Measurements from ENCODE around the gene SLC6A6.

The SLC6A6 gene

GRCh38 chr3:14455571-14456317, 53.3 kb downstream of the SLC6A6 start:
- no peaks in the 10 kb centered on the region for H3K9me2 ChIP-seq (replicated peaks; ENCODE audit: insufficient read depth, low read length)
- H3K36me3 ChIP-seq (ENCODE audit: low read length), result no peaks in the 10 kb centered on the region
- no peaks in the 10 kb centered on the region for H3K79me2 ChIP-seq (ENCODE audit: insufficient read depth, low read length)
- H3K27ac ChIP-seq (ENCODE audit: low read depth, low read length), result no peak overlapping the region
- H3K4me2 ChIP-seq (ENCODE audit: low read depth, low read length, poor library complexity, severe bottlenecking), result no peak overlapping the region
- no peak overlapping the region for H3K4me3 ChIP-seq (ENCODE audit: insufficient read depth, low read length, poor library complexity, severe bottlenecking)
- TF ChIP-seq EZH2phosphoT487 (conservative IDR thresholded peaks at IDR 0.05; ENCODE audit: low read length), result no peak
- no peak for TF ChIP-seq CTCF (IDR thresholded peaks at IDR 0.05; ENCODE audit: insufficient read depth, low read length, poor library complexity, severe bottlenecking)
- no peaks in the 10 kb centered on the region for H3F3A ChIP-seq (ENCODE audit: insufficient read depth)
- no peaks in the 10 kb centered on the region for H4K20me1 ChIP-seq (ENCODE audit: low read depth, low read length)
- H2AFZ ChIP-seq (ENCODE audit: low read depth, low read length, severe bottlenecking), result no peak overlapping the region
- no peaks in the 10 kb centered on the region for H3K27me3 ChIP-seq (ENCODE audit: low read length)
- no peaks in the 10 kb centered on the region for H3K9me3 ChIP-seq (ENCODE audit: insufficient read depth, low read length)
- no peak overlapping the region for H3K9ac ChIP-seq (ENCODE audit: low read length)

DNA sequence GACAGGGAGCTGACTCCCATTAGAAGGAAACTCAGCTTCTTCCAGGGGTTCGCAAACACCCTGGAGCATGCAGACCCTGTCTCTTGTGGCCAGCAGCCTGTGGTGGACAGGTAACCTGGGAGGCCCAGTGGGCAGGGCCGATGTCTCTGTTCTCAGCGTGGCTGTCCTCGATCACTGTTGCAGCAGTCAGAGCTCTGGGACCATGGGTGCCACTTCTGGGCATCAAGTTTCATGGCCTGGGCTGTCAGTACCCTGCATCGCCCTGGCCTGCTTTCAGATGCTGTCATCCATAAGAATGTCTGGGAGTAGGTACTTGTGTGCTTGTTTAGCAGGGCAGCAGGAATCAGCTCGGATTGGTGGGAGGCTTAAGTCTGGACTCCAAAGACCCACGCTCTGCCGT, 54.4 kb downstream of the SLC6A6 start:
- H3K27me3 ChIP-seq (ENCODE audit: low read length), result no peaks in the 10 kb centered on the region
- no peak overlapping the region for H2AFZ ChIP-seq (ENCODE audit: low read depth, low read length, severe bottlenecking)
- no peak overlapping the region for H3K9ac ChIP-seq (ENCODE audit: low read length)
- no peak overlapping the region for H3K4me2 ChIP-seq (ENCODE audit: low read depth, low read length, poor library complexity, severe bottlenecking)
- no peak overlapping the region for H3K4me3 ChIP-seq (ENCODE audit: insufficient read depth, low read length, poor library complexity, severe bottlenecking)
- H3K9me2 ChIP-seq (replicated peaks; ENCODE audit: insufficient read depth, low read length), result no peaks in the 10 kb centered on the region
- no peak overlapping the region for H3K27ac ChIP-seq (ENCODE audit: low read depth, low read length)
- TF ChIP-seq CTCF (IDR thresholded peaks at IDR 0.05; ENCODE audit: insufficient read depth, low read length, poor library complexity, severe bottlenecking) (no peak), EZH2phosphoT487 (conservative IDR thresholded peaks at IDR 0.05; ENCODE audit: low read length) (no peak)
- H3F3A ChIP-seq (ENCODE audit: insufficient read depth), result no peaks in the 10 kb centered on the region
- no peaks in the 10 kb centered on the region for H3K79me2 ChIP-seq (ENCODE audit: insufficient read depth, low read length)
- no peaks in the 10 kb centered on the region for H4K20me1 ChIP-seq (ENCODE audit: low read depth, low read length)
- H3K36me3 ChIP-seq (ENCODE audit: low read length), result no peaks in the 10 kb centered on the region
- no peaks in the 10 kb centered on the region for H3K9me3 ChIP-seq (ENCODE audit: insufficient read depth, low read length)

GRCh38 chr3:14457481-14457880, 55.1 kb downstream of the SLC6A6 start:
- no peaks in the 10 kb centered on the region for H3K79me2 ChIP-seq (ENCODE audit: insufficient read depth, low read length)
- H3K9ac ChIP-seq (ENCODE audit: low read length), result no peak overlapping the region
- H2AFZ ChIP-seq (ENCODE audit: low read depth, low read length, severe bottlenecking), result no peak overlapping the region
- no peak overlapping the region for H3K4me2 ChIP-seq (ENCODE audit: low read depth, low read length, poor library complexity, severe bottlenecking)
- H3F3A ChIP-seq (ENCODE audit: insufficient read depth), result no peaks in the 10 kb centered on the region
- H4K20me1 ChIP-seq (ENCODE audit: low read depth, low read length), result no peaks in the 10 kb centered on the region
- H3K27ac ChIP-seq (ENCODE audit: low read depth, low read length), result no peak overlapping the region
- no peaks in the 10 kb centered on the region for H3K36me3 ChIP-seq (ENCODE audit: low read length)
- no peaks in the 10 kb centered on the region for H3K9me3 ChIP-seq (ENCODE audit: insufficient read depth, low read length)
- H3K4me3 ChIP-seq (ENCODE audit: insufficient read depth, low read length, poor library complexity, severe bottlenecking), result no peak overlapping the region
- no peaks in the 10 kb centered on the region for H3K27me3 ChIP-seq (ENCODE audit: low read length)
- no peak for TF ChIP-seq CTCF (IDR thresholded peaks at IDR 0.05; ENCODE audit: insufficient read depth, low read length, poor library complexity, severe bottlenecking)
- TF ChIP-seq EZH2phosphoT487 (conservative IDR thresholded peaks at IDR 0.05; ENCODE audit: low read length), result no peak
- no peaks in the 10 kb centered on the region for H3K9me2 ChIP-seq (replicated peaks; ENCODE audit: insufficient read depth, low read length)

Data from SU-DHL-6 (cell line).